Motor neuron (in vitro differentiated cells): ENCODE measurements around the gene TRIM71. TPM values are rescaled to one million over a fixed set of nuclear protein-coding genes. Genes with fewer than 3 reads are reported as not detected.
A peak's percentile ranks its signal among the peaks of the same experiment; 100 is the strongest.
"Not testable (repeated sequence)": the region's sequence is repeated elsewhere in the genome, so short reads cannot be mapped to it uniquely, and the experiment has no call there.

Experiments
- ATAC-seq, 8 experiments: fragments of 200-7000 bp; cut with Tn5 transposase; replicated peaks in 6 of 8; 2 replicates each; pipeline ENCODE4 v1.8.0; 2021; ENCODE audit warnings: mild to moderate bottlenecking in 8 of 8, moderate library complexity in 8 of 8
- H3K27ac ChIP-seq, 2 donors: fragments of 250-450 bp; sonication (Bioruptor Pico); 2 replicates each; pipeline ENCODE4 v1.9.0; 2021; ENCODE audit warnings: antibody characterized with exemption in 2 of 2, mild to moderate bottlenecking in 2 of 2, moderate library complexity in 1 of 2
- H3K4me1 ChIP-seq, 2 donors: fragments of 250-450 bp; sonication (Bioruptor Pico); replicated peaks in 1 of 2; 2 replicates each; pipeline ENCODE4 v1.6.1; 2021; ENCODE audit warnings: antibody characterized with exemption in 2 of 2, mild to moderate bottlenecking in 2 of 2, moderate library complexity in 1 of 2
- H3K4me3 ChIP-seq, 5 donors: fragments of 250-450 bp; sonication (Bioruptor Pico); 2 replicates each; pipeline ENCODE4 v1.9.0; 2021; ENCODE audit warnings: antibody characterized with exemption in 5 of 5, mild to moderate bottlenecking in 5 of 5, moderate library complexity in 4 of 5
- WGBS, 10 experiments: fragments of 450-650 bp; shearing (Covaris generic); methylation state at CpG; one replicate each; pipeline ENCODE4 v1.0.0; 2022; 5-methylcytosine and 5-hydroxymethylcytosine counted together
- in situ Hi-C, 9 experiments: fragments of 400-800 bp; cut with MboI; loops; one replicate each; pipeline ENCODE4 v1.15.0; 2021; ENCODE audit warnings: low sequenced_read_pairs in 9 of 9, low pct_unique_long_range_greater_than_20kb in 2 of 9; ENCODE audit not compliant: unreplicated experiment in 9 of 9
- total RNA-seq, 8 experiments: library from RNA; unstranded; fragments of 300-600 nt; gene quantifications; 2 replicates each; pipeline versions ENCODE4 v1.2.3 to v1.2.4, GENCODE V29; 2022

Gene TRIM71
- total RNA-seq, 8 experiments from 2014 or later: 0.07 to 56.4 (median 3.7) TPM

DNA sequence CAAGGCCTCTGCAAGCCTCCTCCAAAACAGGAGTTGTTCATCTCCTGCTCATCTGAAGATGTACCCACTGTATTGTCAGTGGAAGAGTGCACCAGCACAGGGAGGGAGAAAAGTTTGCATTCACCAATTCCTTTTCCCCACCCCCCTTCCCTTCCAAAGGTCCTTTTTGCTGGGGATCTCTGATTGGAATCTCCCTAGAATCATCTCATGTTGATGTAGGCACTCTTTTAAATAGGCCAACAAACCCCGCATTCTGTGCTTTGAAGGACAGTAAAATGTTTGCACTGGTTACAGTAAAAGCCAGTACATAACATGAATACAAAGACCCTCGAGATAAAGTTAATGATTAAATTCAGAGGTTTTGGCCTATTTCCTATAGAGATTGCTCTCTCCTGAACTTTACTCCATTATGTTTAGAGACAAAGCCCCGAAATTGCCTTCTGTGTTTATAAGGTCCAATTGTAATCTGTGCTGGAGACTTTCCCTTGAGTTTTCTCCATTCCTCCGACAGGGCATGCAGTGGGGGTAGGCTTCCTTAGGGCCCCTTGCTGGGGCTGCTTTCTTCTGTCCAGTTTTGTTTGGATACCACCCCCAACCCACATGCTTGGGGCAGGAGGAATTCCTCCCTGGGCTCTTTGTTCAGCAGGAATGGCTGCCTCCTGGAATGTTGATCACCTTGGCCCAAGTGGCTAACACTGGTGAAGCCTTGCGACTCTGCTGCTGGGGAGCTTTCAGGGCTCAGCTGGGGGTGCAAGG lies 22.5 kb downstream of the TRIM71 start:
- 0 to 80% (median 33%) methylated on average over 1 to 5 of the region's 5 CpGs; no CpG with 5 or more reads in 1 of the 10 experiments for WGBS, 10 experiments
- ATAC-seq: no peak
- in situ Hi-C loops: no loop called here
- no peak overlapping the region for H3K27ac ChIP-seq
- peaks cover 56 to 61% of the 10 kb centered on the region in 2 donors for H3K4me1 ChIP-seq
- H3K4me3 ChIP-seq: no peak overlapping the region

GRCh38 chr3:32841341-32841740 lies 23.5 kb downstream of the TRIM71 start:
- ATAC-seq: no peak
- no peak overlapping the region for H3K27ac ChIP-seq
- WGBS, 10 experiments: 18 to 100% (median 77%) methylated on average over 1 to 6 of the region's 12 CpGs; no CpG with 5 or more reads in 3 of the 10 experiments
- H3K4me3 ChIP-seq: no peak overlapping the region
- in situ Hi-C loops: no loop called here
- peaks cover 45 to 53% of the 10 kb centered on the region in 2 donors for H3K4me1 ChIP-seq

DNA sequence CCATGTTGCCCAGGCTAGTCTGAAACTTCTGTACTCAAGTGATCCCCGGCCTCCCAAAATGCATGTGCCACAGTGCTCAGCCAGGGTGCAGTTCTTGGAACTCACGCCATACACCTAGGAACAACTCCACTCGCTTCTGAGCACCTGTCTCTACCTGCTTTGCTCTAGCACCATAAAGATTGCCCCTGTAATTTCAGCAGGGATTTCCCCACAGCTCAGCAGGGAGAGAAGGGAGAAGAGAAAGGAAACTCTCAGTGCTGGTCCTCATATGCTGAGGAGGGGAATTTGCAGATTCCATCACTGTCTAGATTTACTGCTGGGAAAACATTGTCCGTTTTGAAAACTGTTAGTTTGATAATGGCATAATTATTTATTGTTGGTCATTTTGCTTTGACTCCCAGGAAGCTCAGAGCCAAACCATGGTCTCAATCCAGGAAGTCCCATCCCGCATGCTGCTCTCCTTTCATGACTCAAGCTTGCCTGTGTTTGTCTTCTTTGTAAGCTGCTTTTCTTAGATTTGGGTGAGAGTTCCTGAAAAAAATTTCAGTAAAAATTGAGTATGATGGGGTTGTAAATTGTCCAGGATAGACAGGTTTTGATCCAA lies 24.2 kb downstream of the TRIM71 start:
- H3K27ac ChIP-seq: no peak overlapping the region
- peak in 1 of 8 experiments; percentile 16 for ATAC-seq
- 50 to 83% (median 80%) methylated on average over 1 to 4 of the region's 5 CpGs; no CpG with 5 or more reads in 3 of the 10 experiments for WGBS, 10 experiments
- peaks cover 39 to 46% of the 10 kb centered on the region in 2 donors for H3K4me1 ChIP-seq
- in situ Hi-C loops: no loop called here
- H3K4me3 ChIP-seq: no peak overlapping the region

GRCh38 chr3:32842531-32842931 lies 24.7 kb downstream of the TRIM71 start:
- in situ Hi-C loops: no loop called here
- Histone ChIP-seq H3K27ac (no peak overlapping the region), H3K4me1 (peaks cover 37 to 43% of the 10 kb centered on the region in 2 donors), H3K4me3 (no peak overlapping the region)
- peak in 4 of 8 experiments; percentile 23 to 42 (median 24) for ATAC-seq
- 20 to 90% (median 60%) methylated on average over 1 to 3 of the region's 3 CpGs; no CpG with 5 or more reads in 3 of the 10 experiments for WGBS, 10 experiments

GRCh38 chr3:32842987-32843386 lies 25.2 kb downstream of the TRIM71 start:
- in situ Hi-C loops: no loop called here
- peak in 4 of 8 experiments; percentile 4 to 24 (median 12) for ATAC-seq
- Histone ChIP-seq H3K4me1 (peaks cover 37 to 43% of the 10 kb centered on the region in 2 donors), H3K4me3 (no peak overlapping the region), H3K27ac (no peak overlapping the region)
- WGBS, 10 experiments: 0% methylated on average over 1 of the region's 2 CpGs; no CpG with 5 or more reads in 9 of the 10 experiments

- 0 to 76% (median 20%) methylated on average over 1 to 9 of the region's 17 CpGs; no CpG with 5 or more reads in 1 of the 10 experiments for WGBS, 10 experiments
- in situ Hi-C loops: no loop called here
- ATAC-seq: peak in 7 of 8 experiments; percentile 54 to 74 (median 70)
- Histone ChIP-seq H3K4me3 (peak overlapping the region in 1 of 5 donors; percentile 10), H3K27ac (peak overlapping the region in 1 of 2 donors; percentile 28), H3K4me1 (peaks cover 37 to 51% of the 10 kb centered on the region in 2 donors)
These were observed 25.9 kb downstream of the TRIM71 start for GRCh38 chr3:32843510-32844321.

GRCh38 chr3:32844322-32844654 lies 26.5 kb downstream of the TRIM71 start:
- in situ Hi-C loops: no loop called here
- peak in 3 of 8 experiments; percentile 48 to 61 (median 48) for ATAC-seq
- no peak overlapping the region for H3K4me3 ChIP-seq
- WGBS, 10 experiments: 38 to 95% (median 57%) methylated on average over 2 to 6 of the region's 7 CpGs; no CpG with 5 or more reads in 4 of the 10 experiments
- peaks cover 37 to 54% of the 10 kb centered on the region in 2 donors for H3K4me1 ChIP-seq
- H3K27ac ChIP-seq: no peak overlapping the region

- in situ Hi-C loops: no loop called here
- Histone ChIP-seq H3K4me3 (no peak overlapping the region), H3K27ac (no peak overlapping the region), H3K4me1 (peaks cover 41 to 55% of the 10 kb centered on the region in 2 donors)
- WGBS, 10 experiments: 57 to 100% (median 80%) methylated on average over 1 of the region's 1 CpG; no CpG with 5 or more reads in 5 of the 10 experiments
- ATAC-seq: no peak
These were observed 27.1 kb downstream of the TRIM71 start for GRCh38 chr3:32844914-32845313.

DNA sequence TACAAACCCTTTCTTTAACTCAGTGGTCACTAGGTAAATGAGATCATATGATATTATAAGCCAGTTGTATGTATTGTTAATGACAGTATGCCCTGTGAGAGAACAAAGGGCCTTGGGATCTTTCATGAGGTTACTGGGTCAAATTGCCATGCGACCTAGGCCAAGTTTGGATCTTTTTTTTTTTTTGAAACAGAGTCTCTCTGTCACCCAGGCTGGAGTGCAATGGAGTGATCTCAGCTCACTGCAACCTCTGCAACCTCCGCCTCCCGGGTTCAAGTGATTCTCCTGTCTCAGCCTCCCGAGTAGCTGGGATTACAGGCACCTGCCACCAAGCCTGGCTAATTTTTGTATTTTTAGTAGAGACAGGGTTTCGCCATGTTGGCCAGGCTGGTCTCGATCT lies 27.7 kb downstream of the TRIM71 start:
- H3K27ac ChIP-seq, in situ Hi-C loops, H3K4me3 ChIP-seq, ATAC-seq: not testable (repeated sequence)
- 58 to 96% (median 79%) methylated on average over 2 to 6 of the region's 6 CpGs; no CpG with 5 or more reads in 2 of the 10 experiments for WGBS, 10 experiments
- peaks cover 43 to 55% of the 10 kb centered on the region in 2 donors for H3K4me1 ChIP-seq

DNA sequence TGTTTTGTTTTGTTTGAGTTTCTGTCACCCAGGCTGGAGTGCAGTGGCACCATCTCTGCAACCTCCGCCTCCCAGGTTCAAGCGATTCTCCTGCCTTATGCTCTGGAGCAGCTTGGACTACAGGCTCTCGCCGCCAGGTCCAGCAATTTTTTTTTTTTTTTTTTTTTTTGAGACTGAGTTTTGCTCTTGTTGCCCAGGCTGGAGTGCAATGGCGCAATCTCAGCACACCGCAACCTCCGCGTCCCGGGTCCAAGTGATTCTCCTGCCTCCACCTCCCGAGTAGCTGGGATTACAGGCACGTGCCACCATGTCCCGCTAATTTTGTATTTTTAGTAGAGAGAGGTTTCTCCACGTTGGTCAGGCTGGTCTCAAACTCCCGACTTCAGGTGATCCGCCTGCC lies 29.2 kb downstream of the TRIM71 start:
- ATAC-seq, in situ Hi-C loops, H3K27ac ChIP-seq, H3K4me3 ChIP-seq: not testable (repeated sequence)
- H3K4me1 ChIP-seq: peaks cover 47 to 63% of the 10 kb centered on the region in 2 donors
- 76 to 100% (median 89%) methylated on average over 1 to 9 of the region's 15 CpGs; no CpG with 5 or more reads in 4 of the 10 experiments for WGBS, 10 experiments

DNA sequence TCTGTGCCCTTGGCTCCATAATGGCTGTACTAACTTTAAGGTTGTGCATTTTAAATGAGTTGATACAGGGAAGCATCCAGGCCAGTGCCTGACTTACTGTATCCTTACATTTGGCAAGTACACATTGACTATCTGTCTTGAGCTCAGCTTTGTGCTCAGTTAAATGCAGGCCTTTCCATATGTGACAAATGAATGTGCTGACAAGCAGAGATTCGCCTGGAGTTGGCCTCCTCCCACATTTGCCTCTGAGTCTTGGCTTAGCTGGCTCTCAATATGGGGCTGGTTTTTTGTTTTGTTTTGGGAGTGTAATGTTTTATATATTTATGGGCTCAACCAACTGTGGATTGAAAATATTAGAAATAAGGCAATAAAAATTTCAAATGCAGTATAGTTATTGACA lies 29.7 kb downstream of the TRIM71 start:
- in situ Hi-C loops: no loop called here
- Histone ChIP-seq H3K4me3 (no peak overlapping the region), H3K4me1 (peaks cover 42 to 58% of the 10 kb centered on the region in 2 donors), H3K27ac (no peak overlapping the region)
- 0 to 44% (median 31%) methylated on average over 1 of the region's 1 CpG; no CpG with 5 or more reads in 4 of the 10 experiments for WGBS, 10 experiments
- ATAC-seq: peak in 3 of 8 experiments; percentile 16 to 58 (median 38)

GRCh38 chr3:32848215-32848614 lies 30.4 kb downstream of the TRIM71 start:
- in situ Hi-C loops: no loop called here
- H3K27ac ChIP-seq: no peak overlapping the region
- H3K4me3 ChIP-seq: no peak overlapping the region
- peaks cover 35 to 53% of the 10 kb centered on the region in 2 donors for H3K4me1 ChIP-seq
- ATAC-seq: no peak
- WGBS, 10 experiments: 24 to 83% (median 46%) methylated on average over 1 to 4 of the region's 4 CpGs; no CpG with 5 or more reads in 1 of the 10 experiments
